ENCODE data around the gene SIAH1.

DNA sequence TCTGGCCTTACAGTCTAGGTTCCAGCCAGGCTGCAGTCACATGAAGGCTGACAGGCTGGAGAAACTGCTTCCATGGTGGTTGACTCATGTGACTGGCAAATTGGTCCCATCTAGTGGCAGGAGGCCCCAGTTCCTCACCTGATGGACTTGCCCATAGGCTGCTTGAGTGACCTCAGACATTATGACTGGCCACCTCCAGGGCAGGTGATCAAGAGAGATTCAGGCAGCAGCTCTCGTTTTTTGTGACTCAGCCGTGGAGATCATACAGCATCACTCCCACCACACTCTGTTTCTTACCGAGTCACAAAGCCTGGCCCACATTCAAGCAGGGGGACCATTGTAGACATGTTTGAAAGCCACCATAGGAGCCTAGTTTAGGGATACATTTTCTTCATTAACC, 34.5 kb downstream of the SIAH1 start:
- TF ChIP-seq, protein P1, sequence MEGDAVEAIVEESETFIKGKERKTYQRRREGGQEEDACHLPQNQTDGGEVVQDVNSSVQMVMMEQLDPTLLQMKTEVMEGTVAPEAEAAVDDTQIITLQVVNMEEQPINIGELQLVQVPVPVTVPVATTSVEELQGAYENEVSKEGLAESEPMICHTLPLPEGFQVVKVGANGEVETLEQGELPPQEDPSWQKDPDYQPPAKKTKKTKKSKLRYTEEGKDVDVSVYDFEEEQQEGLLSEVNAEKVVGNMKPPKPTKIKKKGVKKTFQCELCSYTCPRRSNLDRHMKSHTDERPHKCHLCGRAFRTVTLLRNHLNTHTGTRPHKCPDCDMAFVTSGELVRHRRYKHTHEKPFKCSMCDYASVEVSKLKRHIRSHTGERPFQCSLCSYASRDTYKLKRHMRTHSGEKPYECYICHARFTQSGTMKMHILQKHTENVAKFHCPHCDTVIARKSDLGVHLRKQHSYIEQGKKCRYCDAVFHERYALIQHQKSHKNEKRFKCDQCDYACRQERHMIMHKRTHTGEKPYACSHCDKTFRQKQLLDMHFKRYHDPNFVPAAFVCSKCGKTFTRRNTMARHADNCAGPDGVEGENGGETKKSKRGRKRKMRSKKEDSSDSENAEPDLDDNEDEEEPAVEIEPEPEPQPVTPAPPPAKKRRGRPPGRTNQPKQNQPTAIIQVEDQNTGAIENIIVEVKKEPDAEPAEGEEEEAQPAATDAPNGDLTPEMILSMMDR (conservative IDR thresholded peaks at IDR 0.05; ENCODE audit: low read depth, low read length), result no peak
- TF ChIP-seq EZH2phosphoT487 (IDR thresholded peaks at IDR 0.05; ENCODE audit: borderline replicate concordance, low read length), result no peak
- TF ChIP-seq EZH2 (IDR thresholded peaks at IDR 0.05; ENCODE audit: low read length, unreplicated experiment), result no peak

All from PC-3 (cell line).